Coronary artery (tissue), 2 donors: Measurements from ENCODE around the gene UMODL1.
"Not testable (repeated sequence)": the region's sequence is repeated elsewhere in the genome, so short reads cannot be mapped to it uniquely, and the experiment has no call there.

ENCODE experiments used
- DNase-seq: peaks from one replicate; pipeline ENCODE4 v3.0.0-alpha.2; 2017; ENCODE audit warnings: low spot score
- H3K27ac ChIP-seq, 2 donors: fragments of 200-600 bp; sonication (generic); one replicate each; pipeline ENCODE4 v1.5.1; 2016 to 2019
- H3K4me3 ChIP-seq: fragments of 200-600 bp; sonication (generic); 2 replicates; pipeline ENCODE4 v1.5.1; 2016; ENCODE audit warnings: mild to moderate bottlenecking, moderate library complexity
- CTCF ChIP-seq: fragments of 200-600 bp; sonication (generic); IDR thresholded peaks from one replicate; pipeline ENCODE4 v1.5.1; 2019; ENCODE audit warnings: antibody characterized with exemption

The UMODL1 gene

GRCh38 chr21:42175110-42175710 lies 104.1 kb downstream of the UMODL1 start:
- no peak overlapping the region for H3K27ac ChIP-seq
- no peak overlapping the region for H3K4me3 ChIP-seq
- DNase-seq: no peak
- TF ChIP-seq CTCF: no peak

- no peak for TF ChIP-seq CTCF
- no peak for DNase-seq
- Histone ChIP-seq H3K27ac (peak overlapping the region in 1 of 2 donors; percentile 42), H3K4me3 (no peak overlapping the region)
These were observed 105.7 kb downstream of the UMODL1 start for GRCh38 chr21:42176859-42177258.

GRCh38 chr21:42179316-42179715 lies 108.2 kb downstream of the UMODL1 start:
- no peak overlapping the region for H3K4me3 ChIP-seq
- DNase-seq: no peak
- TF ChIP-seq CTCF: no peak
- no peak overlapping the region for H3K27ac ChIP-seq

- not testable (repeated sequence) for DNase-seq, H3K27ac ChIP-seq, H3K4me3 ChIP-seq
These were observed 108.9 kb downstream of the UMODL1 start for GRCh38 chr21:42180001-42180400.

GRCh38 chr21:42182713-42183371 lies 111.7 kb downstream of the UMODL1 start:
- H3K4me3 ChIP-seq: no peak overlapping the region
- H3K27ac ChIP-seq: no peak overlapping the region
- TF ChIP-seq CTCF: no peak
- no peak for DNase-seq

GRCh38 chr21:42183374-42184266 lies 112.5 kb downstream of the UMODL1 start:
- Histone ChIP-seq H3K27ac (no peak overlapping the region), H3K4me3 (no peak overlapping the region)
- no peak for DNase-seq
- no peak for TF ChIP-seq CTCF

- Histone ChIP-seq H3K27ac (no peak overlapping the region), H3K4me3 (no peak overlapping the region)
- no peak for DNase-seq
- TF ChIP-seq CTCF: no peak
These were observed 115.5 kb downstream of the UMODL1 start for GRCh38 chr21:42186591-42186990.
